Type B pancreatic cell (in vitro differentiated cells): ENCODE results near the gene ACSL5. TPM values are rescaled to one million over a fixed set of nuclear protein-coding genes. Genes with fewer than 3 reads are reported as not detected.

Source experiments
- DNase-seq: peaks from one replicate; pipeline ENCODE4 v3.0.0; 2021; ENCODE audit warnings: mixed read lengths; ENCODE audit not compliant: unreplicated experiment; ENCODE audit errors: extremely low spot score
- H3K27ac Mint-ChIP-seq: 2 replicates; pipeline ENCODE4 v1.8.0; 2021; ENCODE audit warnings: mild to moderate bottlenecking, mixed read lengths
- H3K27me3 Mint-ChIP-seq: 2 replicates; pipeline ENCODE4 v1.8.0; 2021; ENCODE audit warnings: mixed read lengths
- H3K36me3 Mint-ChIP-seq: 2 replicates; pipeline ENCODE4 v1.8.0; 2021; ENCODE audit warnings: mixed read lengths
- H3K4me1 Mint-ChIP-seq: one replicate; pipeline ENCODE4 v1.8.0; 2021; ENCODE audit warnings: mixed read lengths; ENCODE audit not compliant: unreplicated experiment
- H3K4me3 Mint-ChIP-seq: 2 replicates; pipeline ENCODE4 v1.8.0; 2021; ENCODE audit warnings: mild to moderate bottlenecking, mixed read lengths
- H3K9me3 Mint-ChIP-seq: 2 replicates; pipeline ENCODE4 v1.8.0; 2021; ENCODE audit warnings: mixed read lengths
- CTCF ChIP-seq: fragments of 200-600 bp; sonication (generic); conservative IDR thresholded peaks from 2 replicates; pipeline ENCODE4 v1.5.0; 2021; ENCODE audit warnings: antibody characterized with exemption, mild to moderate bottlenecking
- long read RNA-seq: library from polyadenylated mRNA; unstranded; transcript quantifications from one replicate; pipeline ENCODE4 v2.0.0, GENCODE V29; 2020
- total RNA-seq: library from RNA; stranded (reverse); gene quantifications from 2 replicates; pipeline ENCODE4 v1.2.1, GENCODE V29; 2021; ENCODE audit warnings: low replicate concordance

Gene ACSL5, protein sequence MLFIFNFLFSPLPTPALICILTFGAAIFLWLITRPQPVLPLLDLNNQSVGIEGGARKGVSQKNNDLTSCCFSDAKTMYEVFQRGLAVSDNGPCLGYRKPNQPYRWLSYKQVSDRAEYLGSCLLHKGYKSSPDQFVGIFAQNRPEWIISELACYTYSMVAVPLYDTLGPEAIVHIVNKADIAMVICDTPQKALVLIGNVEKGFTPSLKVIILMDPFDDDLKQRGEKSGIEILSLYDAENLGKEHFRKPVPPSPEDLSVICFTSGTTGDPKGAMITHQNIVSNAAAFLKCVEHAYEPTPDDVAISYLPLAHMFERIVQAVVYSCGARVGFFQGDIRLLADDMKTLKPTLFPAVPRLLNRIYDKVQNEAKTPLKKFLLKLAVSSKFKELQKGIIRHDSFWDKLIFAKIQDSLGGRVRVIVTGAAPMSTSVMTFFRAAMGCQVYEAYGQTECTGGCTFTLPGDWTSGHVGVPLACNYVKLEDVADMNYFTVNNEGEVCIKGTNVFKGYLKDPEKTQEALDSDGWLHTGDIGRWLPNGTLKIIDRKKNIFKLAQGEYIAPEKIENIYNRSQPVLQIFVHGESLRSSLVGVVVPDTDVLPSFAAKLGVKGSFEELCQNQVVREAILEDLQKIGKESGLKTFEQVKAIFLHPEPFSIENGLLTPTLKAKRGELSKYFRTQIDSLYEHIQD
- 13.9 and 39.7 TPM in 2 replicates for total RNA-seq
- long read RNA-seq, transcript ACSL5-202 (21 exons, 3,351 nt), result major isoform, 308 of 427 reads
- long read RNA-seq, transcript ACSL5-203 (21 exons, 3,353 nt), result minor isoform, 53 of 427 reads
- long read RNA-seq, partial matches to known transcripts, result 28 of 427 reads
- long read RNA-seq, other reads (novel, unspliced or antisense), result 35 of 427 reads

DNA sequence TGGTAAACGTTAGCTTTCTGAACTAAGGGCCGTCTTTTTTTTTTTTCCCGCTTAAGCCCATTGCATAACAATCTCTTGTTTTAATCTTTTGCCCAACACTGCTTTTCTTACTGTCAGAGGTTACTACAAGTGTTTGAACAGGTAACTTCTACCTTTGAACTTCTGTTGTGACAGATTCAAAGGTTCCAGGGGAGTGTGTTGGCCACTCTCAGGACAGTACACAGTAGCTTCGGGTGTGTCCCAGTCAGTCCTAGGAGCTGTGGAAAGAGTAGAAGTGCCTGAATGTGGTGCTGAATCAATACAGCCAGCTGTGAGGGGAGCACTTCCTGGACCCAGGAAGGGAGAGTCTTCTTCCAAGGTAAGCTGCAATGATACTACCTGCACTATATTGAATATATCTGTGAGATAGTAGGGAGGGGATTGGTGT lies at the start of gene ACSL5:
Gene ACSL5 (plus strand): TSS at position 205 of the 427 bp plus-strand sequence. CDS start 20,831 bp downstream, outside the sequence.
- DNase-seq, result no peak
- peaks cover 6% of the 10 kb centered on the region for H3K4me1 Mint-ChIP-seq
- H3K27me3 Mint-ChIP-seq, result no peaks in the 10 kb centered on the region
- H3K36me3 Mint-ChIP-seq, result no peaks in the 10 kb centered on the region
- TF ChIP-seq CTCF, result no peak
- peak within 1 kb of the TSS; percentile 54 for H3K27ac Mint-ChIP-seq
- H3K9me3 Mint-ChIP-seq, result no peaks in the 10 kb centered on the region
- no peak within 1 kb of the TSS for H3K4me3 Mint-ChIP-seq

DNA sequence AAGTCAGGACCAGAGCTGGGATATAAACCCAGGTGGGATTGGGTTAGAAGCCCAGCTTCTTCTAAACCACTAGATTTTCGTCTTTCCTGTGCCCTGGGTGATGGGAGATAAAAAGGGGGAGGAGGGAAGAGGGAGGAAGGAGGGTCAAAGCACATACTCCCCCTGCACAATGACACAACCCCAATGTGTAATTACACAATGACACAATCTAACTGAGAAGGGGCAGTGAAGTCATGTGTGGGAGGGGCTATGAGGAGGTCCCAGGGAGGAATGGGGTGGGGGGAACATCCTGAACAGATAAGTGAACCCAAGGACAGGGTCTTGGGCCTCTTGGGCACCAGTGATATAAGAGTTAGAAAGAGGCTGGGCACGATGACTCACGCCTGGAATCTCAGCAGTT lies 46.2 kb upstream of the ACSL5 start:
- Mint-ChIP-seq H3K27me3 (peaks cover 3% of the 10 kb centered on the region), H3K36me3 (no peaks in the 10 kb centered on the region), H3K27ac (no peak overlapping the region), H3K4me3 (no peak overlapping the region), H3K4me1 (peaks cover 2% of the 10 kb centered on the region), H3K9me3 (peaks cover 3% of the 10 kb centered on the region)
- no peak for TF ChIP-seq CTCF
- DNase-seq, result no peak

DNA sequence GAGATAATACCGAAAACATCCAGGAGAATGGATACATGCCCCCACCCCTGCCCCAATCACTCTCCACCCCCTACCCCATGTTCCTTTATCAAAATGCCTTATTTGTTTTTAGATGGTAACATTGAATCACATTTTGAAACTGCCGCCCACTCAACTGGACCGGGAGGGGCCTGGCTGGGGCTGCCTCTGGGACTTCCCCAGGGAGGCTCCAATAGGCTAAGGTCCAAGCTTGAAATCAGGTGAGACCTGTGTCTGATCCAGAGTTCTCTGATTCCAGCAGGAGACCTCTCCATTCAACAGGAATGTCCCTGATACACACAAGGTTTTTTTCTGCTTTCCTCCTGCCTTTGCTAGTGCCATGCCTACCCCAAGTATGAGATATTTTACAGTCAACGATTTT lies 43.8 kb upstream of the ACSL5 start:
- H3K4me1 Mint-ChIP-seq, result peaks cover 6% of the 10 kb centered on the region
- no peaks in the 10 kb centered on the region for H3K9me3 Mint-ChIP-seq
- no peak overlapping the region for H3K4me3 Mint-ChIP-seq
- TF ChIP-seq CTCF, result no peak
- H3K36me3 Mint-ChIP-seq, result no peaks in the 10 kb centered on the region
- DNase-seq, result no peak
- no peak overlapping the region for H3K27ac Mint-ChIP-seq
- H3K27me3 Mint-ChIP-seq, result peaks cover 3% of the 10 kb centered on the region

GRCh38 chr10:112330607-112331160 lies 43.2 kb upstream of the ACSL5 start:
- Mint-ChIP-seq H3K9me3 (no peaks in the 10 kb centered on the region), H3K27me3 (peaks cover 3% of the 10 kb centered on the region), H3K36me3 (no peaks in the 10 kb centered on the region), H3K4me1 (peaks cover 8% of the 10 kb centered on the region), H3K4me3 (no peak overlapping the region), H3K27ac (no peak overlapping the region)
- no peak for TF ChIP-seq CTCF
- no peak for DNase-seq

DNA sequence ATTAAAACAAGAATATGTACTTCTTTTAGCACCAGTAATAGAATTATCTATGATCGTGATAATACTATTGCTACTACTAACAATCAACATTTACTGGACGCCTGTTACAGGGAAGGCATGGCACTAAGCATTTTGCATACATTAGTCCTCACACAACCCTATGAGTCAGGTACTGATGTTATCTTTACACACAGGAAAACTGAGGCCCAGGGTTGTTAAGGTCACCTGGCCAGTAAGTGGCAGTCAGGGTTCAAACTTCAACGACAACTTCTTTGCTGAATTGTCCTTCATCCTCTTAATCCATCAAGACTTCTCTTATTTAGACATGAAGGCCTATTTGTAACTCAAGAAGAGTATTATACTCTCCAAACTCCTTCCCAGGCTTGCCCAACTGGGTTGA lies 41.9 kb upstream of the ACSL5 start:
- H3K4me1 Mint-ChIP-seq, result peaks cover 13% of the 10 kb centered on the region
- DNase-seq, result no peak
- H3K9me3 Mint-ChIP-seq, result peaks cover 4% of the 10 kb centered on the region
- TF ChIP-seq CTCF, result no peak
- peaks cover 3% of the 10 kb centered on the region for H3K27me3 Mint-ChIP-seq
- H3K36me3 Mint-ChIP-seq, result no peaks in the 10 kb centered on the region
- no peak overlapping the region for H3K4me3 Mint-ChIP-seq
- H3K27ac Mint-ChIP-seq, result no peak overlapping the region
